HUES48 (cell line): ENCODE data around the gene RHBG.

ENCODE experiments used
- H3K27ac ChIP-seq: one replicate; pipeline ENCODE4 v1.7.0; 2013; ENCODE audit warnings: low read depth, low read length, inconsistent platforms
- H3K27me3 ChIP-seq: 2 replicates; pipeline ENCODE4 v1.6.1; 2013; ENCODE audit warnings: mild to moderate bottlenecking, low read length; ENCODE audit not compliant: control insufficient read depth, insufficient read depth
- H3K36me3 ChIP-seq: 2 replicates; pipeline ENCODE4 v1.6.1; 2013; ENCODE audit warnings: low read length; ENCODE audit not compliant: control insufficient read depth, insufficient read depth
- H3K4me1 ChIP-seq: 2 replicates; pipeline ENCODE4 v1.6.1; 2013; ENCODE audit warnings: mild to moderate bottlenecking, low read length; ENCODE audit not compliant: control insufficient read depth, insufficient read depth
- H3K4me3 ChIP-seq: 2 replicates; pipeline ENCODE4 v1.5.1; 2013; ENCODE audit warnings: mild to moderate bottlenecking, low read depth, low read length
- H3K9ac ChIP-seq: 2 replicates; pipeline ENCODE4 v1.6.1; 2013; ENCODE audit warnings: mild to moderate bottlenecking, low read depth, low read length, moderate library complexity
- H3K9me3 ChIP-seq: 2 replicates; pipeline ENCODE4 v1.6.1; 2013; ENCODE audit warnings: low read length; ENCODE audit not compliant: control insufficient read depth, insufficient read depth

Gene RHBG

DNA sequence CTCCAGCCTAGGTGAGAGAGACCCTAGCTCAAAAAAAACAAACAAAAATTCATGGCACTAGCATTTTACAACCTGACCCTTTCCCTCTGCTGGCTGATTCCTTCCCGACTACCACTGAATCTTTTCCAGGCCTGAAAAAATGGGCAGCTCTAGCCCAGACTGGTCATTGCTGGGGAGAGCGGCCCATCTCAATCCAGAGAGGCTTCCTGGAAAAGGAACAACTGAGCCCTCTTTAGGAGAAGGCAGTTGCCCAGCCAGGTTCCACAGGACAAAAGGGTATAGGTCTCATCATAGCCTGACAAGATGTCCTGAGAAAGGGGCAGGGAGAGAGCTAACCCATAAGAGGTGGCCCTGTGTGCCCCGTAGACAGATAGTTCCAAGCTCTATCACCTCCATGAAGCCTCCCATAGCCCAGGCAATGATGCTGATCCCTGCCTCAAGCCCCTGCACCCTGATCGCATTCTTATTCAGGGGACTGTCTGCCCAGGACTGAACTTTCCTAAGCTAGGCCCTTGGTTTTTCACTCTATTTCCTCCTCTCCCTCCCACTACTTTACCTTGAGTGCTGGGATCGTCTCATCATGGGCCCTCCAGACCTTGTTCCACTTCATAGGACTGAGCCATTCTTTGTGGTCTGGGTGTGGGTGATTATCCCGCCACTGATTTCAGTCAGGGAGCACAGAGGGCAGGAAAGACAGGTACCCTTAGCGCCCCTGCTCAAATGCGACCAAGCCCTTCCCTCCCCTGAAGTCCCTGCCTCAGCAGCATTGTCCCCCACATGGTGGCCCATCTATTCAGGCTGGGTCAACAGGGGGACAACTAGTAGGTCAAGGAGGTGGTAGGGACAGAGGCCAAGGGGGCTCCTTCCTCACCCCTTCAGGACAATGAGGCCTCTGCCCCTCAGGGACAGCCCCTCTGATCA lies 18.2 kb downstream of the RHBG start:
- H3K9me3 ChIP-seq = no peaks in the 10 kb centered on the region
- peaks cover 26% of the 10 kb centered on the region for H3K4me1 ChIP-seq
- no peak overlapping the region; the same call in 1 of the 2 replicates for H3K4me3 ChIP-seq
- no peaks in the 10 kb centered on the region for H3K36me3 ChIP-seq
- no peak overlapping the region for H3K9ac ChIP-seq
- H3K27me3 ChIP-seq = peaks cover 64% of the 10 kb centered on the region
- no peak overlapping the region for H3K27ac ChIP-seq

GRCh38 chr1:156387870-156388173 lies 18.8 kb downstream of the RHBG start:
- Histone ChIP-seq H3K4me3 (peak overlapping the region; percentile 57), H3K36me3 (no peaks in the 10 kb centered on the region), H3K9me3 (no peaks in the 10 kb centered on the region), H3K27ac (no peak overlapping the region), H3K4me1 (peaks cover 32% of the 10 kb centered on the region), H3K27me3 (peaks cover 65% of the 10 kb centered on the region), H3K9ac (no peak overlapping the region)

DNA sequence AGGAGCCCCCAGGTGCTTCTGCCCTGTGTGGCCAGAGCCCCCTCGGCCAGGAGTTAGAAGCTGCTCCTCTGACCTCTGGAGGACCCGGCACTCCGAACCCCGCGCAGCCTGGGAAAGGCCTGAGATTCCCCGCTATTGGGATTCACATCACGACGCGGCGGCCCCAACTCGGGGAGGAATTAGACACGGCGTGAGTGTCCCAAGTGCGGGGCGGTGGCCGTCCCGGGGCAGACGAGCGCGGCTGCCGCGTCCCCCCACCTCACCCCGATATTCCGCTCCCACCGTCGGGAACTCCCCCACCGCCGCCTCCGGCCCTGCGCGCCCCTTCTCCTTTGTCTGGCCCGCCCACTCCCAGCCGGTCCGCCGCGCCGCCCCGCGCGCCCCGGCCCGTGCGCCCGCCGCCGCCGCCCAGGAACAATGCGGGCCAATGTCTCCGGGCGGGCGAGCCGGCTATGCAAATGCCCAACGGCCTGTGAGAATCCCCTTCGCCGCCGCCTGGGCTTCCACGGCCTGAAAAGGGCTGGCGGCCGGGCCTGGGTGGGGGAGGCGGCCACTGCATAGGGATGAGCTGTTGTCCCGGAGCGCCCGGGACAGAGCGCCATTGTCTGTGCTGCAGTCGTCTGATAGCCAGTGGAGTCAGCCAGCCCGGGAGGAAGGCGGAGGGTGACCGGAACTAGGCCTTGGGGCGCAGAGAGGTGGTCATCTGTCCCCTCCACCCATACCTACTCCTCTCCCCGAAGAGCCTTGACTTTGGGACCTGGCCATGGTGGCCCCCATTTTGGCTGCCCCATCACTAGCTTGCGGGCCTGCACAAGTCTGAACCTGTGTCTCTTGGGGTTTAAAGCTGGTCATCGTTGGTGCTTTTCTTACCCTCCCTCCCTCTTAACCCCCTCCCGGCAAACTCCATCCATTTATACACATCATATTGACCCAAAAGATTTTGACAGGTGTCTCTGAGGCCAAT lies 19.4 kb downstream of the RHBG start:
- H3K4me1 ChIP-seq = peaks cover 37% of the 10 kb centered on the region
- no peak overlapping the region for H3K27ac ChIP-seq
- H3K27me3 ChIP-seq = peaks cover 65% of the 10 kb centered on the region
- no peak overlapping the region for H3K9ac ChIP-seq
- H3K4me3 ChIP-seq = peak overlapping the region; percentile 57
- no peaks in the 10 kb centered on the region for H3K9me3 ChIP-seq
- no peaks in the 10 kb centered on the region for H3K36me3 ChIP-seq

- Histone ChIP-seq H3K9me3 (no peaks in the 10 kb centered on the region), H3K4me3 (no peak overlapping the region), H3K27ac (no peak overlapping the region), H3K4me1 (peaks cover 37% of the 10 kb centered on the region), H3K27me3 (peaks cover 65% of the 10 kb centered on the region), H3K9ac (no peak overlapping the region), H3K36me3 (no peaks in the 10 kb centered on the region)
Measured at GRCh38 chr1:156389311-156389710, 20.3 kb downstream of the RHBG start.

- H3K4me1 ChIP-seq = peaks cover 37% of the 10 kb centered on the region
- H3K9ac ChIP-seq = no peak overlapping the region
- no peaks in the 10 kb centered on the region for H3K9me3 ChIP-seq
- no peak overlapping the region for H3K4me3 ChIP-seq
- no peaks in the 10 kb centered on the region for H3K36me3 ChIP-seq
- peaks cover 65% of the 10 kb centered on the region for H3K27me3 ChIP-seq
- H3K27ac ChIP-seq = no peak overlapping the region
Measured at GRCh38 chr1:156390469-156391365, 21.7 kb downstream of the RHBG start.

DNA sequence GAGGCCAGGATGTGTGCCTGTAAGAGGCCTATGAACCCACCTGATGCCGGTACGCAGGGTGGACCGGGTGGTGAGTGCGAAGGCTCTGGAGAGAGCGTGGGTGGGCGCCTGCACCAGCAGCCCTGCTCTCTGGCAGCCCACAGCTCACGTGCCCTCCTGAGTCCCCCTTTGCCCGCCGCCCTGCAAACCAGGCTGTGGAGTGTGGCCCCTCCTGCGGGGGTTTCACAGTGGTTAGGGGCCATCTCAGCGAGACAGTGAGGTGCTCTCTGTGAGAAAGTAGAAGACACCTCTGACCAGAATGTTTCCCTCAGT lies 22.3 kb downstream of the RHBG start:
- no peaks in the 10 kb centered on the region for H3K36me3 ChIP-seq
- H3K9me3 ChIP-seq = no peaks in the 10 kb centered on the region
- H3K9ac ChIP-seq = no peak overlapping the region
- no peak overlapping the region for H3K4me3 ChIP-seq
- no peak overlapping the region for H3K27ac ChIP-seq
- peaks cover 59% of the 10 kb centered on the region for H3K27me3 ChIP-seq
- H3K4me1 ChIP-seq = peaks cover 35% of the 10 kb centered on the region

DNA sequence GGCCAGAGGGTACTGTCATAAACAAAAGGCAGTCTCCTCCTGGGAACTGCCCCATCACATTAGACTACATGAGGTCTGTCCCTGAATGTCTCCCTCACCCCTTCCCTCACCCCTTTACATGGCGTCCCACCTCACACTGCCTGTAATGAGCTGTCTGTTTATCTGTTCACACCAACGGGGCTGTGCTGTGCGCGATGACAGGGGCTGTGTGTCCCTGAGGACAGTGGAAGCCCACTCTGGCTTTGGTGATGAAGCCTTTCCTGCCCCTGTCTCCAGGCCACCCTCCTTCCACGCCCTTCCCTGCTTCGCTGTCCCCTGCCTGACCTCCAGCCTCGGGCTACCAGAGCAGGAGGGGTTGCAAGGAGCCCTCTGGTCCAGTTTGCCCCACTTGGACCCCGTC lies 22.7 kb downstream of the RHBG start:
- H3K27ac ChIP-seq = no peak overlapping the region
- no peaks in the 10 kb centered on the region for H3K36me3 ChIP-seq
- no peak overlapping the region for H3K9ac ChIP-seq
- H3K4me3 ChIP-seq = no peak overlapping the region
- peaks cover 35% of the 10 kb centered on the region for H3K4me1 ChIP-seq
- H3K9me3 ChIP-seq = no peaks in the 10 kb centered on the region
- peaks cover 55% of the 10 kb centered on the region for H3K27me3 ChIP-seq

- Histone ChIP-seq H3K27ac (peak overlapping the region; percentile 8), H3K27me3 (peaks cover 47% of the 10 kb centered on the region), H3K36me3 (no peaks in the 10 kb centered on the region), H3K4me3 (no peak overlapping the region), H3K9ac (no peak overlapping the region), H3K4me1 (peaks cover 35% of the 10 kb centered on the region), H3K9me3 (no peaks in the 10 kb centered on the region)
Measured at GRCh38 chr1:156392452-156392853, 23.4 kb downstream of the RHBG start.

GRCh38 chr1:156393095-156393494 lies 24.1 kb downstream of the RHBG start:
- Histone ChIP-seq H3K36me3 (no peaks in the 10 kb centered on the region), H3K4me3 (no peak overlapping the region), H3K9me3 (no peaks in the 10 kb centered on the region), H3K9ac (no peak overlapping the region), H3K27me3 (peaks cover 41% of the 10 kb centered on the region), H3K4me1 (peaks cover 35% of the 10 kb centered on the region), H3K27ac (no peak overlapping the region)

- Histone ChIP-seq H3K9me3 (no peaks in the 10 kb centered on the region), H3K4me3 (no peak overlapping the region), H3K9ac (no peak overlapping the region), H3K27ac (no peak overlapping the region), H3K4me1 (peaks cover 31% of the 10 kb centered on the region), H3K27me3 (peaks cover 32% of the 10 kb centered on the region), H3K36me3 (no peaks in the 10 kb centered on the region)
Measured at GRCh38 chr1:156394082-156394481, 25.1 kb downstream of the RHBG start.
